Mesothelial cell of epicardium (in vitro differentiated cells): ENCODE data around the gene ABCA3. TPM values are rescaled to one million over a fixed set of nuclear protein-coding genes. Genes with fewer than 3 reads are reported as not detected.

Experiments
- DNase-seq, 2 experiments: peaks; one replicate each; pipeline ENCODE4 v3.0.0; 2021; ENCODE audit warnings: low spot score in 2 of 2; ENCODE audit not compliant: unreplicated experiment in 2 of 2
- H3K27ac Mint-ChIP-seq: 2 replicates; pipeline ENCODE4 v1.8.0; 2021; ENCODE audit warnings: mixed read lengths
- H3K27me3 Mint-ChIP-seq: 2 replicates; pipeline ENCODE4 v1.8.0; 2021; ENCODE audit warnings: low read depth, mixed read lengths
- H3K36me3 Mint-ChIP-seq: 2 replicates; pipeline ENCODE4 v1.8.0; 2021; ENCODE audit warnings: mixed read lengths
- H3K4me1 Mint-ChIP-seq: 2 replicates; pipeline ENCODE4 v1.8.0; 2021; ENCODE audit warnings: mixed read lengths
- H3K4me3 Mint-ChIP-seq: 2 replicates; pipeline ENCODE4 v1.8.0; 2021; ENCODE audit warnings: mild to moderate bottlenecking, moderate library complexity, mixed read lengths
- H3K9me3 Mint-ChIP-seq: 2 replicates; pipeline ENCODE4 v1.8.0; 2021; ENCODE audit warnings: mixed read lengths
- CTCF ChIP-seq: fragments of 200-600 bp; sonication (generic); IDR thresholded peaks from one replicate; pipeline ENCODE4 v1.5.0; 2021; ENCODE audit warnings: antibody characterized with exemption; ENCODE audit not compliant: unreplicated experiment
- total RNA-seq: library from RNA; stranded (reverse); gene quantifications from 3 replicates; pipeline ENCODE4 v1.2.1, GENCODE V29; 2021

Gene ABCA3
- total RNA-seq, 1 donor from 2014 or later: 3.5 TPM

GRCh38 chr16:2282262-2282661 is 58.3 kb downstream of the ABCA3 start:
- Mint-ChIP-seq H3K27ac (no peak overlapping the region), H3K27me3 (peaks cover 31% of the 10 kb centered on the region), H3K36me3 (no peaks in the 10 kb centered on the region), H3K9me3 (no peaks in the 10 kb centered on the region), H3K4me3 (no peak overlapping the region), H3K4me1 (no peaks in the 10 kb centered on the region)
- DNase-seq: no peak
- TF ChIP-seq CTCF: no peak

- Mint-ChIP-seq H3K4me3 (no peak overlapping the region), H3K27ac (no peak overlapping the region), H3K27me3 (peaks cover 37% of the 10 kb centered on the region), H3K36me3 (no peaks in the 10 kb centered on the region), H3K9me3 (no peaks in the 10 kb centered on the region), H3K4me1 (no peaks in the 10 kb centered on the region)
- TF ChIP-seq CTCF: no peak
- no peak for DNase-seq
These were observed 59.5 kb downstream of the ABCA3 start for GRCh38 chr16:2280981-2281542.

GRCh38 chr16:2280461-2280860 is 60.1 kb downstream of the ABCA3 start:
- H3K27ac Mint-ChIP-seq: no peak overlapping the region
- H3K27me3 Mint-ChIP-seq: peaks cover 40% of the 10 kb centered on the region
- H3K36me3 Mint-ChIP-seq: no peaks in the 10 kb centered on the region
- no peaks in the 10 kb centered on the region for H3K9me3 Mint-ChIP-seq
- H3K4me1 Mint-ChIP-seq: no peaks in the 10 kb centered on the region
- no peak for TF ChIP-seq CTCF
- DNase-seq: no peak
- no peak overlapping the region for H3K4me3 Mint-ChIP-seq

- Mint-ChIP-seq H3K9me3 (no peaks in the 10 kb centered on the region), H3K27me3 (peaks cover 40% of the 10 kb centered on the region), H3K36me3 (no peaks in the 10 kb centered on the region), H3K4me3 (no peak overlapping the region), H3K27ac (no peak overlapping the region), H3K4me1 (no peaks in the 10 kb centered on the region)
- DNase-seq: no peak
- no peak for TF ChIP-seq CTCF
These were observed 61.4 kb downstream of the ABCA3 start for GRCh38 chr16:2278956-2279800.

- Mint-ChIP-seq H3K27ac (no peak overlapping the region), H3K27me3 (peaks cover 37% of the 10 kb centered on the region), H3K4me3 (no peak overlapping the region), H3K36me3 (peaks cover 2% of the 10 kb centered on the region), H3K4me1 (no peaks in the 10 kb centered on the region), H3K9me3 (no peaks in the 10 kb centered on the region)
- DNase-seq: no peak
- no peak for TF ChIP-seq CTCF
These were observed 62.3 kb downstream of the ABCA3 start for GRCh38 chr16:2278272-2278608.
